ENCODE data around the gene ITIH4.

GRCh38 chr3:52843881-52844280 lies 13.4 kb upstream of the ITIH4 start:
- TF ChIP-seq, protein P1, sequence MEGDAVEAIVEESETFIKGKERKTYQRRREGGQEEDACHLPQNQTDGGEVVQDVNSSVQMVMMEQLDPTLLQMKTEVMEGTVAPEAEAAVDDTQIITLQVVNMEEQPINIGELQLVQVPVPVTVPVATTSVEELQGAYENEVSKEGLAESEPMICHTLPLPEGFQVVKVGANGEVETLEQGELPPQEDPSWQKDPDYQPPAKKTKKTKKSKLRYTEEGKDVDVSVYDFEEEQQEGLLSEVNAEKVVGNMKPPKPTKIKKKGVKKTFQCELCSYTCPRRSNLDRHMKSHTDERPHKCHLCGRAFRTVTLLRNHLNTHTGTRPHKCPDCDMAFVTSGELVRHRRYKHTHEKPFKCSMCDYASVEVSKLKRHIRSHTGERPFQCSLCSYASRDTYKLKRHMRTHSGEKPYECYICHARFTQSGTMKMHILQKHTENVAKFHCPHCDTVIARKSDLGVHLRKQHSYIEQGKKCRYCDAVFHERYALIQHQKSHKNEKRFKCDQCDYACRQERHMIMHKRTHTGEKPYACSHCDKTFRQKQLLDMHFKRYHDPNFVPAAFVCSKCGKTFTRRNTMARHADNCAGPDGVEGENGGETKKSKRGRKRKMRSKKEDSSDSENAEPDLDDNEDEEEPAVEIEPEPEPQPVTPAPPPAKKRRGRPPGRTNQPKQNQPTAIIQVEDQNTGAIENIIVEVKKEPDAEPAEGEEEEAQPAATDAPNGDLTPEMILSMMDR (conservative IDR thresholded peaks at IDR 0.05; ENCODE audit: low read length) = no peak
- TF ChIP-seq EZH2phosphoT487 (IDR thresholded peaks at IDR 0.05; ENCODE audit: borderline replicate concordance) = no peak
